CD14-positive monocyte (primary cell): Measurements from ENCODE around the gene PFDN2. TPM values are rescaled to one million over a fixed set of nuclear protein-coding genes. Genes with fewer than 3 reads are reported as not detected.

Experiments
- DNase-seq, 3 donors: peaks; one replicate each; pipeline ENCODE4 v3.0.0-alpha.2; 2011 to 2022
- H2AFZ ChIP-seq: 2 replicates; pipeline ENCODE4 v1.6.0; 2012; ENCODE audit warnings: mild to moderate bottlenecking, low read depth, low read length, inconsistent platforms; ENCODE audit not compliant: insufficient read depth, poor library complexity, severe bottlenecking
- H3K27ac ChIP-seq, 2 donors: 1 replicate in 1 of 2; 2 replicates in 1 of 2; pipeline ENCODE4 v1.5.1; 2012 to 2013; ENCODE audit warnings: low read length in 2 of 2, control low read depth in 1 of 2, inconsistent platforms in 1 of 2, low read depth in 1 of 2, mild to moderate bottlenecking in 1 of 2
- H3K27me3 ChIP-seq, 2 donors: one replicate each; pipeline versions ENCODE4 v1.6.0 to v1.6.1; 2011 to 2013; ENCODE audit warnings: low read length in 2 of 2; ENCODE audit not compliant: control insufficient read depth in 2 of 2, insufficient read depth in 2 of 2
- H3K36me3 ChIP-seq, 2 donors: replicated peaks in 1 of 2; 1 replicate in 1 of 2; 2 replicates in 1 of 2; pipeline versions ENCODE4 v1.5.1 to v1.6.1; 2012 to 2013; ENCODE audit warnings: low read length in 2 of 2, control low read depth in 1 of 2, inconsistent platforms in 1 of 2, mild to moderate bottlenecking in 1 of 2; ENCODE audit not compliant: insufficient read depth in 2 of 2, control insufficient read depth in 1 of 2
- H3K4me1 ChIP-seq, 2 donors: 1 replicate in 1 of 2; 2 replicates in 1 of 2; pipeline versions ENCODE4 v1.5.1 to v1.6.1; 2012 to 2013; ENCODE audit warnings: low read length in 2 of 2, control low read depth in 1 of 2, inconsistent platforms in 1 of 2, mild to moderate bottlenecking in 1 of 2, moderate library complexity in 1 of 2; ENCODE audit not compliant: insufficient read depth in 2 of 2, control insufficient read depth in 1 of 2
- H3K4me2 ChIP-seq: replicated peaks from 2 replicates; pipeline ENCODE3; 2012; ENCODE audit warnings: low read length, moderate library complexity, mild to moderate bottlenecking; ENCODE audit not compliant: poor library complexity, severe bottlenecking; ENCODE audit errors: extremely low read depth
- H3K4me3 ChIP-seq, 3 experiments: fragments of 200-600 bp in 1 of 3; sonication (generic) in 1 of 3; replicated peaks in 1 of 3; 1 replicate in 2 of 3; 2 replicates in 1 of 3; pipeline ENCODE4 v1.5.1; 2011 to 2013; ENCODE audit warnings: low read length in 3 of 3, mild to moderate bottlenecking in 3 of 3, control low read depth in 2 of 3, low read depth in 2 of 3, inconsistent platforms in 1 of 3, moderate library complexity in 1 of 3
- H3K79me2 ChIP-seq: 2 replicates; pipeline ENCODE4 v1.6.0; 2012; ENCODE audit warnings: mild to moderate bottlenecking, control low read depth, inconsistent platforms, low read length, moderate library complexity; ENCODE audit not compliant: insufficient read depth
- H3K9ac ChIP-seq: 2 replicates; pipeline ENCODE4 v1.6.0; 2017; ENCODE audit warnings: low read length, mild to moderate bottlenecking; ENCODE audit not compliant: insufficient read depth, poor library complexity, severe bottlenecking
- H3K9me3 ChIP-seq, 2 donors: replicated peaks in 1 of 2; 1 replicate in 1 of 2; 2 replicates in 1 of 2; pipeline versions ENCODE4 v1.5.1 to v1.6.1; 2012 to 2013; ENCODE audit warnings: low read length in 2 of 2, control low read depth in 1 of 2; ENCODE audit not compliant: control insufficient read depth in 1 of 2, insufficient read depth in 1 of 2
- H4K20me1 ChIP-seq: 2 replicates; pipeline ENCODE4 v1.6.0; 2012; ENCODE audit warnings: mild to moderate bottlenecking, low read length, control low read depth, moderate library complexity; ENCODE audit not compliant: insufficient read depth
- H3K27ac Mint-ChIP-seq, 7 donors: one replicate each; pipeline ENCODE4 v1.8.0; 2020; ENCODE audit warnings: mild to moderate bottlenecking in 7 of 7, mixed read lengths in 7 of 7, moderate library complexity in 6 of 7, inconsistent platforms in 2 of 7
- H3K27me3 Mint-ChIP-seq, 3 donors: one replicate each; pipeline ENCODE4 v1.8.0; 2021 to 2022; ENCODE audit warnings: low read depth in 3 of 3, mild to moderate bottlenecking in 3 of 3, mixed read lengths in 3 of 3, moderate library complexity in 3 of 3, inconsistent platforms in 1 of 3
- H3K36me3 Mint-ChIP-seq, 2 donors: one replicate each; pipeline ENCODE4 v1.8.0; 2020; ENCODE audit warnings: mixed read lengths in 2 of 2, inconsistent platforms in 1 of 2, mild to moderate bottlenecking in 1 of 2
- H3K4me1 Mint-ChIP-seq: one replicate; pipeline ENCODE4 v1.8.0; 2020; ENCODE audit warnings: mild to moderate bottlenecking, mixed read lengths
- H3K4me3 Mint-ChIP-seq, 2 donors: one replicate each; pipeline ENCODE4 v1.8.0; 2020; ENCODE audit warnings: mild to moderate bottlenecking in 2 of 2, mixed read lengths in 2 of 2, moderate library complexity in 1 of 2
- H3K9me3 Mint-ChIP-seq, 7 donors: one replicate each; pipeline ENCODE4 v1.8.0; 2020 to 2022; ENCODE audit warnings: mixed read lengths in 7 of 7, mild to moderate bottlenecking in 6 of 7, moderate library complexity in 6 of 7, inconsistent platforms in 2 of 7
- CTCF ChIP-seq: fragments of 200-600 bp; IDR thresholded peaks from one replicate; pipeline ENCODE4 v1.8.0; 2022; ENCODE audit warnings: antibody characterized with exemption, mild to moderate bottlenecking
- WGBS: methylation state at CpG from one replicate; pipeline ENCODE4 v1.1.5; 2013; ENCODE audit warnings: missing lambda C conversion rate; ENCODE audit not compliant: insufficient coverage; 5-methylcytosine and 5-hydroxymethylcytosine counted together
- intact Hi-C, 2 donors: fragments of 100-400 bp; cut with micrococcal nuclease; formaldehyde crosslinking; loops; one replicate each; pipeline versions ENCODE4 v1.15.0 to v1.15.1; 2023
- polyA plus RNA-seq, 3 donors: library from polyadenylated mRNA; depleted of rRNA in 1 of 3; unstranded in 2 of 3; stranded (reverse) in 1 of 3; fragments of 300-500 nt in 2 of 3; fragments of >200 nt in 1 of 3; fragmentation: Illumina TruSeq in 2 of 3; gene quantifications; 1 replicate in 2 of 3; 2 replicates in 1 of 3; pipeline ENCODE4 v1.2.3, GENCODE V29; 2012 to 2021

The PFDN2 gene
- polyA plus RNA-seq, 3 donors: 59.1 to 80.7 (median 65.6) TPM

GRCh38 chr1:161166669-161167548 lies 49.1 kb upstream of the PFDN2 start:
- H3K27ac Mint-ChIP-seq: peak overlapping the region; percentile 95 to 99 (median 97)
- H3K27me3 Mint-ChIP-seq: peaks cover 0 to 2% (median 0%) of the 10 kb centered on the region in 3 donors
- H3K79me2 ChIP-seq: no peaks in the 10 kb centered on the region
- H3K27me3 ChIP-seq: no peaks in the 10 kb centered on the region
- H3K27ac ChIP-seq: peak overlapping the region; percentile 91 to 98
- peaks cover 35 to 62% of the 10 kb centered on the region in 2 donors for H3K36me3 ChIP-seq
- H3K9me3 Mint-ChIP-seq: no peaks in the 10 kb centered on the region
- no peak for TF ChIP-seq CTCF
- H3K4me3 Mint-ChIP-seq: peak overlapping the region; percentile 83 to 94
- H3K4me3 ChIP-seq: peak overlapping the region; percentile 33 to 75 (median 73)
- no peak for DNase-seq
- peak overlapping the region; percentile 89 for H2AFZ ChIP-seq
- no peaks in the 10 kb centered on the region for H3K9me3 ChIP-seq
- intact Hi-C loops: no loop called here
- peaks cover 21 to 26% of the 10 kb centered on the region in 2 donors for H3K4me1 ChIP-seq
- peaks cover 57 to 68% of the 10 kb centered on the region in 2 donors for H3K36me3 Mint-ChIP-seq
- peak overlapping the region; percentile 85 for H3K9ac ChIP-seq
- H3K4me2 ChIP-seq: peak overlapping the region; percentile 78
- WGBS: 2% methylated on average over 19 of the region's 33 CpGs
- H3K4me1 Mint-ChIP-seq: peaks cover 31% of the 10 kb centered on the region
- H4K20me1 ChIP-seq: no peaks in the 10 kb centered on the region

- Histone ChIP-seq H3K9me3 (no peaks in the 10 kb centered on the region), H3K27me3 (no peaks in the 10 kb centered on the region), H3K36me3 (peaks cover 29 to 62% of the 10 kb centered on the region in 2 donors), H3K4me3 (peak within 1 kb of the TSS; percentile 33 to 75 (median 73)), H3K9ac (peak within 1 kb of the TSS; percentile 85), H2AFZ (peak within 1 kb of the TSS; percentile 89), H3K79me2 (peaks cover 4% of the 10 kb centered on the region), H3K27ac (peak within 1 kb of the TSS; percentile 91 to 98), H3K4me2 (peak within 1 kb of the TSS; percentile 78), H4K20me1 (no peaks in the 10 kb centered on the region), H3K4me1 (peaks cover 21 to 28% of the 10 kb centered on the region in 2 donors)
- Mint-ChIP-seq H3K4me3 (peak within 1 kb of the TSS; percentile 83 to 94), H3K9me3 (no peaks in the 10 kb centered on the region), H3K27ac (peak within 1 kb of the TSS; percentile 95 to 99 (median 97)), H3K36me3 (peaks cover 55 to 67% of the 10 kb centered on the region in 2 donors), H3K27me3 (peaks cover 0 to 2% (median 0%) of the 10 kb centered on the region in 3 donors), H3K4me1 (peaks cover 38% of the 10 kb centered on the region)
- WGBS: 0% methylated on average over 37 of the region's 54 CpGs
- TF ChIP-seq CTCF: peak; percentile 56
- intact Hi-C loops: no loop called here
- peak; percentile 95 to 97 (median 96) for DNase-seq
Measured at GRCh38 chr1:161165742-161166668, 48.2 kb upstream of the PFDN2 start, which contains the start of gene PPOX. Gene PPOX (plus strand): TSS chr1:161166426. CDS start chr1:161166848, 422 bp downstream.
